Measurements from ENCODE around the gene SH2D6.

DNA sequence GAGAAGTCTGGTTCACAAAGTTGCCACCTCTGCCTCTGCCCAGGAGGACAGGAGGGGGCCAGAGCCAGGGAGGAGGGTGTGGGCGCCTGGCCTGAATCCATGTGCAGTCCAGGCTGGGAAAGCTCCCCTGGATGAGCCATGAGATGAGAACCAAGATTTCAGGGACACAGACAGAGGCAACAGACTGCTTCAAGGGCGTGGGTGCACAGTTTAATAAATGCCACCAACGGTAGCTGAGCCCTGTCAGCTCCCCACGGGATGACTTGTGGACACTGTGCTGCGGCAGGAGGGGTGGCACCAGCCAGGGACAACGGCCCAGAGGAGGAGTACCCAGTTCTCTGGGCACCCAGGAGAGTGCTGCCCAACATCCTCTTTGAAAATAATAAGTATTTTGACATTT, 23.5 kb upstream of the SH2D6 start:
- no peak for TF ChIP-seq TAF1 (IDR thresholded peaks at IDR 0.05; ENCODE audit: borderline replicate concordance, insufficient read depth, low read length)
- TF ChIP-seq REST (IDR thresholded peaks at IDR 0.05; ENCODE audit: insufficient read depth in 1 of 2, low read depth in 2 of 2, low read length in 2 of 2), result no peak
- no peak for TF ChIP-seq POLR2AphosphoS5 (IDR thresholded peaks at IDR 0.05; ENCODE audit: low read depth, low read length)
- TF ChIP-seq SIN3A (IDR thresholded peaks at IDR 0.05; ENCODE audit: borderline replicate concordance, insufficient read depth, low read length), result no peak
- no peak for TF ChIP-seq FOXP2 (optimal IDR thresholded peaks at IDR 0.05; ENCODE audit: borderline replicate concordance, extremely low read depth, extremely low read length, insufficient read depth)

Measured in PFSK-1 (cell line).